NCI-H82 (cell line): ENCODE data around the gene FZR1.
"Not testable (repeated sequence)": the region's sequence is repeated elsewhere in the genome, so short reads cannot be mapped to it uniquely, and the experiment has no call there.

Experiments used
- DNase-seq: peaks from one replicate; lab custom pipeline; 2025; lab: John Stamatoyannopoulos, UW

FZR1 gene

GRCh38 chr19:3573858-3574637, 67.9 kb downstream of the FZR1 start:
- DNase-seq, result peak; percentile 95

GRCh38 chr19:3575260-3575741, 69.2 kb downstream of the FZR1 start:
- DNase-seq, result peak; percentile 40

GRCh38 chr19:3575949-3576673, 70.0 kb downstream of the FZR1 start:
- no peak for DNase-seq

- no peak for DNase-seq
Observed at GRCh38 chr19:3576696-3577443, 70.8 kb downstream of the FZR1 start.

GRCh38 chr19:3577723-3578344, 71.7 kb downstream of the FZR1 start:
- no peak for DNase-seq

- no peak for DNase-seq
Observed at GRCh38 chr19:3578390-3578789, 72.3 kb downstream of the FZR1 start.

GRCh38 chr19:3580156-3580934, 74.2 kb downstream of the FZR1 start:
- DNase-seq, result no peak

- not testable (repeated sequence) for DNase-seq
Observed at GRCh38 chr19:3581792-3582191, 75.7 kb downstream of the FZR1 start.

- not testable (repeated sequence) for DNase-seq
Observed at GRCh38 chr19:3584036-3584802, 78.1 kb downstream of the FZR1 start.

GRCh38 chr19:3585301-3586126, 79.4 kb downstream of the FZR1 start, which contains the start of gene GIPC3:
Gene GIPC3, plus strand, starts transcription at chr19:3585478. Its CDS starts 120 bp downstream, at chr19:3585598.
- DNase-seq, result no peak

- peak; percentile 48 for DNase-seq
Observed at GRCh38 chr19:3586127-3586626, 80.1 kb downstream of the FZR1 start.

- no peak for DNase-seq
Observed at GRCh38 chr19:3586707-3587346, 80.7 kb downstream of the FZR1 start.
